GM18505 (cell line): ENCODE data around the gene PTPN9.
A peak's percentile ranks its signal among the peaks of the same experiment; 100 is the strongest.
"Not testable (repeated sequence)": the region's sequence is repeated elsewhere in the genome, so short reads cannot be mapped to it uniquely, and the experiment has no call there.

Experiments
- ATAC-seq: cut with Tn5 transposase; IDR thresholded peaks from one replicate; pipeline ENCODE4 v1.9.1; 2021; ENCODE audit not compliant: unreplicated experiment
- POLR2A ChIP-seq: IDR thresholded peaks from 4 replicates; pipeline ENCODE4 v1.6.1; 2011; ENCODE audit warnings: borderline replicate concordance; ENCODE audit not compliant: insufficient read depth, insufficient read length; ENCODE audit errors: extremely low read depth

Gene PTPN9

DNA sequence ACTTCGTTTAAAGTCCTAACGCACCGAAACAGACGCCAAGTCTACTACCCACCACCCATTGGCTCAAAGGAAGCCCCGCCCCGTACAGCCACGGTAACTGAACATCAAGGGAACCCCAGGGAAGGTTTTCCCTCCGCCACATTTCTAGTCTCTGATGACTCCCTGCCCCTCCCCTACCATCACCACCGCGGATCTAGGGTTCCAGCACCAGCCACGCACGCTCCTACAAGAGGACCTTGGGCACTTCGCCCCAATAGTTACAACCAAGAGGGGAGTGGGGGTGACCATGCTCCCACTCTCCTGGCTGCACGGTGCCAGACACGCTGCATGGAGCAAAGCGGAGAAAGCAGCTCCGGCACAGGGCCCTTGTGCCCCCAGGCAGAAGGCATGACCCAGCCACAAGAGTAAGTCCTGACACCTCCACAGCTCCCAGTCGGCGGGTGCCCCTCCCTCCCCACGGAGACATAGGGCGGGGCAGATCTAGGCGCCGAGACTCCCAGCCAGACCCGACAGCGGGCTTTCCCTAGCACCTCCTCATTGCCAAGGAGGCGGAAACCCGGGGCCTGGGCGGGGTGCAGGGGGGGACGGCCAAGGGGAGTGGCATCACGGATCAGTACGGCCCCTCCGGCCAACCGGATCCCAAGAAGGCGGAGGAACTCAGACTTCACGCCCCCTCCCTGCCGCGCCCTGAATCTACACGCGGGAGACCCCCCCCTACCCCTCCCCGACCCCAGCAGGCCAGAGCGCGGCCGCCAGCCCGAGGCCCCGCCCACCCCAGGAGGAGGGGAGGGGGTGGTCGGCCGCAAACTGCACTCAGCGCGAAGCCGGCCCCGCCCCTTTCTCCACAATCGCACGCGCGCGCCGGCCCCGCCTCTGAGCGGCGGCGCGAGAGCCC, 128.6 kb downstream of the PTPN9 start:
- ATAC-seq: peak; percentile 14
- TF ChIP-seq POLR2A: no peak

DNA sequence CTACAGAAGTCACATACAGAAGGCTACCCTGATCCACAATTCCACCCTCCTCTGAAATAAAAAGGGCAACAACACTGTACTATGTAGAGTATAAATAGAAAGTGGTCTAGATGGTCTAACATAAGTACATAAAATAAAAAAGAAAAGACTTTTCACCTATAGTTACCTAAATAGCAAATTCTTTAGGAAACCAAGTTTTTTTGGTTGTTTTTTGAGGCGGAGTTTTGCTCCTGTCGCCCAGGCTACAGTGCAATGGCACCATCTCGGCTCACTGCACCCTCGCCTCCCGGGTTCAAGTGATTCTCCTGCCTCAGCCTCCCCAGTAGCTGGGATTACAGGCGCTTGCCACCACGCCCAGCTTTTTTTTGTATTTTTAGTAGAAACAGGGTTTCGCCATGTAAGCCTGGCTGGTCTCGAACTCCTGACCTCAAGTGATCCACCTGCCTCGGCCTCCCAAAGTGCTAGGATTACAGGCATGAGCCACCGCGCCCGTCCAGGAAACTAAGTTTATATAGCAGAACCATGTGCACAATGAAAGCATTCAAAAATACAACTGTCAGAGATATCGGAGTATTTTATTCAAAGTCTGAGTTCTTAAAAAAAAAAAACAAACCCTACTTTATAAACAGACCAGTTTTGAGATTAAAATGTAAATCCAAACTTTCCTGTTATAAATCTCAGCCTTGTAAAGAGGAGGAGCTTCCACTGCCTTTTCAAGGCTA, 129.4 kb downstream of the PTPN9 start:
- no peak for TF ChIP-seq POLR2A
- no peak for ATAC-seq

DNA sequence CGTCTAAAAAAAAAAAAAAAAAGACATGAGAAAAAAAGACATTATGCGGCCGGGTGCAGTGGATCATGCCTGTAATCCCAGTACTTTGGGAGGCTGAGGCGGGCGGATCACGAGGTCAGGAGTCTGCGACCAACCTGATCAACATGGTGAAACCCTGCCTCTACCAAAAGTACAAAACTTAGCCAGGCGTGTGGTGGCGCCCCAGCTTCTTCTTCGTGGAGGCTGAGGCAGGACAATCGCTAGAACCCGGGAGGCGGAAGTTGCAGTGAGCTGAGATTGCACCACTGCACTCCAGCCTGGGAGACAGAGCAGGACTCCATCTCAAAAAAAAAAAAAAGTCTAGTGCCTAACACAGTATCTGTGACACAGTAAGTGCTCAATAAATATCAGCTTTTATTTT, 130.9 kb downstream of the PTPN9 start:
- not testable (repeated sequence) for ATAC-seq

DNA sequence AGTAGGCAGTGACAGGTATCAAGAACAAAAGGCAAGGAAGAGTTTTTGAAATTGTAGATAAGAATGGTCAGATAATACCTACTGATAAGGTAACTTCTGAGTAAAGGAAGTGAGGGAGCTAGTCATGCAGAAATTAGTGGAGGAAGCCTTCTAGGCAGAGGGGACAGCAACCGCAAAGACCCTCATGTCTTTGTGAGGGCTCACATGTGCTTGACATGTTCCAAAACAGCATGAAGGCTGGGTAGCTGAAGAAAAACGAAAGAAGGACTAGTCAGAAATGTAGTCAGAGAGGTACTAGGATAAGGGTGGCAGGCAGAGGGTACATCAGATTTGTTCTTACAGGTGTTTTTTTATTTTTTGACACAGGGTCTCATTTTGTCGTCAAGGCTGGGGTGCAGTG, 133.0 kb downstream of the PTPN9 start:
- no peak for TF ChIP-seq POLR2A
- no peak for ATAC-seq

DNA sequence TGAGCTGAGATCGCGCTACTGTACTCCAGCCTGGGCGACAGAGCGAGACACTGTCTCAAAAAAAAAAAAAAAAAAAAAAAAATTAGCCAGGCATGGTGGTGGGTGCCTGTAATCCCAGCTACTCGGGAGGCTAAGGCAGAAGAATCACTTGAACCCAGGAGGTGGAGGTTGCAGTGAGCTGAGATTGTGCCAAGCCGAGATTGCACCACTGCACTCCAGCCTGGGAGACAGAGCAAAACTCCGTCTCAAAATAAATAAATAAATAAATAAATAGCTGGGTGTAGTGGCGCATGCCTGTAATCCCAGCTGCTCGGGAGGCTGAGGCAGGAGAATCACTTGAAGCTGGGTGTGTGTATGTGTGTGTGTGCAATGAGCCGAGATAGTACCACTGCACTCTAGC, 133.8 kb downstream of the PTPN9 start:
- not testable (repeated sequence) for ATAC-seq

DNA sequence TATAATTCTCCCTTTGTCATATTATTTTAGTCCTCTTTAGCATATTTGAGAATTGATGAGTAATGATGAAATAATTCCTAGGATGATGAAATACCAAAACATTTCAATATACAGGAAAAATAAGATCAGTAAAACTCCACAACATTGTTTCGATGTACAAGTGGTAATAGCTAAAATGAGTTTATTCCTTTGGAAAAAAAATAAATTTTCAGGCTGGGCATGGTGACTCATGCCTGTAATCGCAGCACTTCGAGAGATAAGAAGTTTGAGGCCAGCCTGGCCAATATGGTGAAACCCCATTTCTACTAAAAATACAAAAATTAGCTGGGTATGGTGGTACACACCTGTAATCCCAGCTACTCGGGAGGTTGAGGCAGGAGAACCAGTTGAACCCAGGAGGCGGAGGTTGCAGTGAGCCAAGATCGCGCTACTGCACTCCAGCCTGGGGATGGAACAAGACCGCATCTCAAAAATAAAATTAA, 135.1 kb downstream of the PTPN9 start:
- not testable (repeated sequence) for ATAC-seq

DNA sequence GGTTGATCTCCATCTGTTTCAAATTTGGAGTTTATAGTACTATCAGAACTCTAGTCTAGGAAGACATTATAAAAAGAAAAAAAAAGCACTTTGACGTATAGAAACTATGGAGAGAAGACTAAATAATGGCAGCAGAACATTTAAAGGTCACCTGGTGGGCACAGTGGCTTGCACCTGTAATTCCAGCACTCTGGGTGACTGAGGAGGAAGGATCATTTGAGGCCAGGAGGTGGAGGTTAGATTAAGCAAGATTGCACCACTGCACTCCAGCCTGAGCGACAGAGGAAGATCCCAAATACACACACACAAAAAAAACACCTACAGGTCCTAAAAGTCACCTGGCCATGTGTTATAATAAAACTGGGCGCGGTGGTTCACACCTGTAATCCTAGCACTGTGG, 141.4 kb downstream of the PTPN9 start:
- TF ChIP-seq POLR2A: no peak
- ATAC-seq: no peak

DNA sequence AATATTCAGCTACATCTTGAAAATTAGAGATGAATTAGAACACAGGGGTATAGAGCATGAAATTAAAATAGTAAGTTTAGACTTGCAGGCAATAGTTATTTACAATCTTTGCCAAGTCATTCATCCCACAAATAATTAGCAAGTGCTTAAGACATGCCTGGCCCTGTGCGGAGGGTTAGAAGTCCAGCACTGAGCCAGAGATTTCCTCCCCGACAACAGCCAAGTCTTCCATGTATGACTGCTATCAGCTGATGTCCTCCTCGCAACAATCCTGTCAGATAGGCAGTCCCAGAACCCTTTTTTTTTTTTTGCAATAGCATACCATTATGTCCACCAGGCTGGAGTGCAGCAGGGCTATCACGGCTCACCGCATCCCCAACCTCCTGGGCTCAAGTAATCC, 142.2 kb downstream of the PTPN9 start:
- TF ChIP-seq POLR2A: no peak
- ATAC-seq: no peak

DNA sequence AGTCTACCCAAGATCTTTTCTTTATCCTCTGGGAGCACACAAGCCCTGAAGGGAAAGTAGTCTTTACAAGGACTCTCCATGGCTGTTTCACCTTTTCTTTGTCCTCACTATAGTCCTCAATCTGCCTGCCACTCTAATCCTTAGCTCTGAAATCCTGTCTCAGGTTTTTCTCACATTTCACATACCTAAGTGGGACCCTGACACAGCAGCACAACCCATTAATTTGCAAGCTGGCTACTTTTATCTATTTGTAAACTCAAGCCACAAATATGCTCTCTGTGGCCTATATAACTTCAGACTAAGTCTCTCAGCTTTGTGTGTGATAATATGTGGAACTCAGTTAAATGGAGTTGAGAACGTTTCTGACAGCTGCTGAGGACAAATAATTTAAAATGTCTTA, 147.4 kb downstream of the PTPN9 start:
- TF ChIP-seq POLR2A: no peak
- ATAC-seq: no peak

DNA sequence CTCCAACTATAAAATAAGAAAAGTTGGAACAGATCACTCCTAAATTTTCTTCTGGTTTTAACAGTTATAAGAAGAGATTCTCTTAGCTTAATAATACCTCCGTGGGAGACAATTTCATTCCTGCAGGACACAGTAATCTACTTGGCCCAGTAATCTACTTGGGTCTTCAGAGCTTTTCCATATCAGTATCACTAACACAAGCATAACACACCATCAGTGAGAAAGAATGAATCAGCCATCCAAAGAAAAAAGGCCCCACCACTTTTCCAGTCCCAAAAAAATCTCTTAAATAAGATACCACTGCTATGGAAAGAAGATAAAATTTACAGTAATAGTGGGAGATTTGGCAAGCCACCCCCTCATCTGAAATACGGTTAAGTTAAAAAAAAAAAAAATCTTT, 147.8 kb downstream of the PTPN9 start:
- no peak for ATAC-seq
- TF ChIP-seq POLR2A: no peak

DNA sequence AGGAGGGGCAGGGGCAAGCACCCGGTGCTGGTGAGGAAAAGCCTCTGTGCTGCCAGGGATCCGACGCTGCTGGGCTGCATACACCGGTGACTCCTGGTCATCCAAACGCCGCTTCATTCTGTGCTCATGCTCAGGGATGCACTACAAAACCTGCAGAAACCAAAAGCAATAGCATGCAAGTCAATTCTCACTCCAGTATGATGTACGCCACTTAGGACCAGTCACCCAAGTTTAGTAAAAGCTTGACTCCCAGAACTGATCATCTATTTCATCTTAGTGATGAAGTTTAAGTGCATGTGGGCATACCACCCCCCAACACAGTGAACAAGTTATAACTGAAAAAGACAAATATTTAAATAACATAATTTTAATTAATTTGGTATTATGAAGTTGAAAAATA, 148.9 kb downstream of the PTPN9 start:
- no peak for TF ChIP-seq POLR2A

DNA sequence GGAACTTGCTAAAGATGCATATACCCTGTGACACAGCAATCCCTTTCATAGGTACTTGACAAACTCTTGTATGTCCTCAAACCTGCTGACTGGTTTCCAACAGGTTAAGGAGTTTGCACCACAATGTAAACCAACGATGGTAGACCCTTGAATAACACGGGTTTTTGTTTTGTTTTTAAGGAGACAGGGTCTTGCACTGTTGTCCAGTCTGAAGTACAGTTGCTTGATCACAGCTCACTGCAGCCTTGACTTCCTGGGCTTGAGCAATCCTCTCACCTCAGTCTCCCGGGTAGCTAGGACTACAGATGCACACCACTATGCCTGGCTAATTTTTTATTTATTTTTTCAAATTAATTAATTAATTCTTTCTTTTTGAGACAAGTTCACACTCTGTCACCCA, 151.0 kb downstream of the PTPN9 start:
- no peak for ATAC-seq
- no peak for TF ChIP-seq POLR2A

More for the DNA sequence above, 148.9 kb downstream of the PTPN9 start:
- no peak for ATAC-seq

DNA sequence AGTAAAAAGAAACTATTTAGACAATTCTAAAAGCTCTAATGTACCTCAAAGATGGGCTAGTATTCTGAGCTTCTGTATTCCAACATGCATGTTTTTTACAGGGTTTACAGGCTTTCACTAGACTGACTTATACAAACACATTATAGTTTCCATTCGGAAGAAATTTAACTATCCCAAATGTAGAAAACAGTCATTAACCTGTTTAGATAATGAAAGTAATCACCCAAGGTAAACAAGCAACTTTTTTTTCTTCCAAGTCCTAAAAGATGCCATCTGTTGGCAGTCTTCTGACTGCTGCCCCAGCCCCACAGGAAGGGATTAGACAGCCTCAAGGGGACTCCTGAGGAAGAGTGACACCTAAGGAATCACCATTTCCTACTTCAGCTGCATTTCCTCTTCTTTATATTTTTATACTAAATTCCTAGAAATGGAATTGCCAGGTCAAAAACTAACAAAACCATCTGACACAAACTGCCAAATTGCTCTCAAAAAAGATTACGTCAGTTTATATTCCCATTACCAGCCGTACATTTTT, 153.1 kb downstream of the PTPN9 start:
- ATAC-seq: no peak
- no peak for TF ChIP-seq POLR2A

DNA sequence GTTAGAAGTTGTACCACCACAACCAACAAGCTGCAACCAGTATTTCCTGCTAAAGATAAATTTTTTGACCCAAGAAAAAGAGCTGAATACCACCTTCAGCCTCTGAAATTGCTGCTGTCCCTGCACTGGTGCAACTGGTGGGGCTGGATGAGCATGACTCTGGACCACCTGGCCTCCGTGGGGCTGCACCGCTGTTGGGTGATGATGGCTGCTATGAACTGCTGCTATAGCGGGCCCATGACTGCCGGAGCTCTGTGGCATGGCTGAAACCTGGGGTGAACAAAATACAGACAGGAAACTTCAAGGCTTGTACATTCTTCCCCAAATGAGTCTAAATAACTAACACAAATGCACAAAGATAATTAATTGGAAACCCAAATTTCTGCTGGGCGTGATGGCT, 156.6 kb downstream of the PTPN9 start:
- TF ChIP-seq POLR2A: no peak

More for the DNA sequence above, 156.6 kb downstream of the PTPN9 start:
- ATAC-seq: no peak
